GM13977 (cell line): ENCODE results near the gene LRRC28.

Experiments
- DNase-seq: peaks from one replicate; pipeline ENCODE4 v3.0.0; 2012; ENCODE audit warnings: low spot score
- CTCF ChIP-seq: IDR thresholded peaks from 2 replicates; pipeline ENCODE4 v1.5.1; 2012; ENCODE audit warnings: mild to moderate bottlenecking, control low read depth; ENCODE audit not compliant: insufficient read depth; ENCODE audit errors: extremely low read depth, missing control alignments
- in situ Hi-C: fragments of 300-500 bp; cut with MboI; formaldehyde crosslinking; loops from one replicate; pipeline ENCODE4 v1.12.0; 2022; ENCODE audit warnings: low sequenced_read_pairs, low pct_unique_long_range_greater_than_20kb, mixed read lengths, inconsistent platforms; ENCODE audit not compliant: unreplicated experiment

The LRRC28 gene

GRCh38 chr15:99291643-99292042, 40.4 kb downstream of the LRRC28 start:
- no peak for DNase-seq
- in situ Hi-C loops = loop anchor here (25.0 kb wide), 1 partner anchor 421 kb away; no protein-coding TSS in a partner anchor
- no peak for TF ChIP-seq CTCF

- no peak for TF ChIP-seq CTCF
- DNase-seq = no peak
- in situ Hi-C loops = loop anchor here (25.0 kb wide), 1 partner anchor 416 kb away; no protein-coding TSS in a partner anchor
These were observed 44.6 kb downstream of the LRRC28 start for GRCh38 chr15:99295840-99296239.

DNA sequence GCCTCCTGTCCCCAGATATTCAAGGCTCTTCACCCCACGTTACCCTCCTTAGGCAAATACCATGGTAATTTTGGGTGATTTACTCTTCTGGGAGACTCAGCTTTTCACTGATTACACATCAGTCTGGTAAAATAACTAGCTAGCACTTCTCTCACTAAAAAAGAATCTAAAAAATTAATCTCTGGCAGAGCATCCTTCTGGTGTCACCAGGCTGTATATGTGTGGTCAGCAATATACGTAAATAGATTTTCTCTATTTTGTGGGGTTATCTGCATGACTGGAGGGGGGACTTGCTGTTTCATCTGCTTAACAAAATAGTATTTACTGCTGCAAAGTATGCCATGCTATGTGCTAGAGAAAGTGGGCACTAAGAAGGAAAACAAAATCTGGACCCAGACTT, 45.1 kb downstream of the LRRC28 start:
- in situ Hi-C loops = loop anchor here (25.0 kb wide), 1 partner anchor 416 kb away; no protein-coding TSS in a partner anchor
- no peak for DNase-seq
- no peak for TF ChIP-seq CTCF

- DNase-seq = no peak
- no peak for TF ChIP-seq CTCF
- in situ Hi-C loops = no loop called here
These were observed 52.6 kb downstream of the LRRC28 start for GRCh38 chr15:99303907-99304306.

GRCh38 chr15:99305761-99306505, 54.7 kb downstream of the LRRC28 start:
- DNase-seq = no peak
- in situ Hi-C loops = no loop called here
- TF ChIP-seq CTCF = no peak

DNA sequence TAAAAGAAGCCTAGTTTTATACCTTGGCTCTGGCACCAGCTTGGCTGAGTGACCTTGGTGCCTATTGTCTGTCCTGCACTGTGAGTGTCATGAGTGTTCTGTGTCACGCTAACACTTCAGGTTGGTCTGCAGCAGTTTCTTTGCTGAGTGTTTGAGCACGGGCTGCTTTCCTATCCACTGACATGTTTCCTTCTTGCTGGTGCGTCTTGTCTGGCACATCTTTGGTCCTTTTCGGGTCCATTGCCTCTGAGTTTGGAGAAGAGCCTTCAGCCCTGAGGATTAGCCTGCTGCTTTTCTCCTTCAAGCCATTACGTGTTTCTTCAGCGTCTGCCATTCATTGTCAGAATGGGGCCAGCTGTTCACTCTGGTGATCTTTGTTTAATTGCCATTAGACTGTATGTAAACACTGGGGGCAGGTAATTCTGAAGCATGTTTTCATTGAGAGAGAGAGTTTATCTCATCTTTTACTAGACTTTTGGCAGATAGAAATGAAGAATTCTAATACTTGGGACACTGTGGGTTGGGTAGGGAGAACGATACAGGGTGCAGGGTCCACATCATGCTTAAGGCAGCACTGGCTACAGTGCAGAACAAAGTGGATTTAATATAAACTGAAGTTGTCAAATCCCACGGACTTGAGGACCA, 55.5 kb downstream of the LRRC28 start:
- in situ Hi-C loops = no loop called here
- no peak for DNase-seq
- TF ChIP-seq CTCF = no peak
